ENCODE data around the gene ADARB2. TPM values are rescaled to one million over a fixed set of nuclear protein-coding genes. Genes with fewer than 3 reads are reported as not detected.

The ADARB2 gene
- total RNA-seq, 1 donor from 2014 or later = 0.08 TPM

- Histone ChIP-seq H3K27me3 (ENCODE audit: control insufficient read depth, insufficient read depth, low read length) (peaks cover 6% of the 10 kb centered on the region), H3K4me3 (ENCODE audit: low read depth, low read length) (no peak overlapping the region), H3K36me3 (ENCODE audit: control insufficient read depth, insufficient read depth, low read length) (no peaks in the 10 kb centered on the region)
- TF ChIP-seq CTCF (IDR thresholded peaks at IDR 0.05; ENCODE audit: insufficient read depth, low read length, poor library complexity, severe bottlenecking) = no peak
- DNase-seq (ENCODE audit: low read depth) = no peak
These were observed 523.2 kb downstream of the ADARB2 start for GRCh38 chr10:1214071-1214675.

DNA sequence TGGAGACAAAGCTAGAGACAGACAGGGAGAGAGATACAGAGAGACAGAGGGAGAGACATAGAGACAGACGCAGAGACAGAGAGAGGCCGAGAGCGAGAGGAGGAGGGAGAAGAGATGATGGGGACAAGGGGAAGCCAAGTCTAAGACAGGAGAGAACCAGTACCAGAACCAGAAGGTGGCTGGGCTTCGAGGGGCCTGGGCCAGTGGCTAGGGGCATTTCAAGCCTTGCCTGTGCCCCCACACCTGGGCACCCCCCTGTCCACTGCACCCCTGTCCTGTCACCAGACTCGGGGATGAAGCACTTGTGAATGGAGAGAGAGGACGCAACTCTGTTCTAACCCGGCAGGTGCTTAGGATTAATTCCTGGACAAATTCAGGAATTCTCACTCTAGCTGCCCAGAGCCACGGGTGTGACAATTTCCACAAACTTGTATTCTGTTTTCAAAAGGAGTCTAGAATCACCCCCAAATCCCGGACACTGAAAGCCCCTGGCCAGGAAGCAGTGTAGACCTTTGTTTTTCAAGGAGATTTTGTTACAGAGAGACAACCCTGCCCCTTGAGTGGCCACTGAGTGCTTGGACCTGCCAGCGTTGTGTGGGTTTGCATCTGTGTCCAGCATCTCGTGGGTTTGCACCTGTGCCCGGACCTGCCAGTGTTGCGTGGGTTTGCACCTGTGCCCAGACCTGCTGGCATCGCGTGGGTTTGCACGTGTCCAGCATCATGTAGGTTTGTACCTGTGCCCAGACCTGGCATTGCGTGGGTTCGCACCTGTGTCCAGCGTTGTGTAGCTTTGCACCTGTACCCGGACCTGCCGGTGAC lies 523.9 kb downstream of the ADARB2 start:
- H3K27me3 ChIP-seq (ENCODE audit: control insufficient read depth, insufficient read depth, low read length) = peaks cover 6% of the 10 kb centered on the region
- TF ChIP-seq CTCF (IDR thresholded peaks at IDR 0.05; ENCODE audit: insufficient read depth, low read length, poor library complexity, severe bottlenecking) = no peak
- no peak overlapping the region for H3K4me3 ChIP-seq (ENCODE audit: low read depth, low read length)
- DNase-seq (ENCODE audit: low read depth) = no peak
- H3K36me3 ChIP-seq (ENCODE audit: control insufficient read depth, insufficient read depth, low read length) = no peaks in the 10 kb centered on the region

DNA sequence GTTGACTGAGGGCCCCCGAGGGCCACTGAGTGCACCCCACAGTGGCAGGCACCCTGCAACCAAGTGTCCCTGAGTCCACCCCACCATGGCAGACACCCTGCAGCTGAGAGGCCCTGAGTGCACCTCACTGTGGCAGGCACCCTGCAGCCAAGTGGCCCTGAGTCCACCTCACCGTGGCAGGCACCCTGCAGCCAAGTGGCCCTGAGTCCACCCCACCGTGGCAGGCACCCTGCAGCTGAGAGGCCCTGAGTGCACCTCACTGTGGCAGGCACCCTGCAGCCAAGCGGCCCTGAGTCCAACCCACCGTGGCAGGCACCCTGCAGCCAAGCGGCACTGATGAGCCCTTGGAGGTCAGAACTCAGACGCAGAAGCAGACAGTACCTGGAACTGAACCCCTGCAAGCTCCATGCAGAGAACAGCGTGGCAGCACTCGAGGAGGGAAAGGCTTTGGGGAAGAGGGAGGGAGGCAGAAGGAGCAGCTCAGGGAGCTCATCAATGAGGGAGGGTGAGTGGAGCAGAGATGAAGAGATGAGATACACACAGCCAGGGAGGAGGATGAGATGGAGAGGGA lies 524.7 kb downstream of the ADARB2 start:
- TF ChIP-seq CTCF (IDR thresholded peaks at IDR 0.05; ENCODE audit: insufficient read depth, low read length, poor library complexity, severe bottlenecking) = no peak
- H3K27me3 ChIP-seq (ENCODE audit: control insufficient read depth, insufficient read depth, low read length) = peaks cover 6% of the 10 kb centered on the region
- no peak for DNase-seq (ENCODE audit: low read depth)
- no peaks in the 10 kb centered on the region for H3K36me3 ChIP-seq (ENCODE audit: control insufficient read depth, insufficient read depth, low read length)
- no peak overlapping the region for H3K4me3 ChIP-seq (ENCODE audit: low read depth, low read length)

GRCh38 chr10:1211844-1212570 lies 525.3 kb downstream of the ADARB2 start:
- Histone ChIP-seq H3K36me3 (ENCODE audit: control insufficient read depth, insufficient read depth, low read length) (no peaks in the 10 kb centered on the region), H3K4me3 (ENCODE audit: low read depth, low read length) (no peak overlapping the region), H3K27me3 (ENCODE audit: control insufficient read depth, insufficient read depth, low read length) (peaks cover 6% of the 10 kb centered on the region)
- no peak for TF ChIP-seq CTCF (IDR thresholded peaks at IDR 0.05; ENCODE audit: insufficient read depth, low read length, poor library complexity, severe bottlenecking)
- no peak for DNase-seq (ENCODE audit: low read depth)

DNA sequence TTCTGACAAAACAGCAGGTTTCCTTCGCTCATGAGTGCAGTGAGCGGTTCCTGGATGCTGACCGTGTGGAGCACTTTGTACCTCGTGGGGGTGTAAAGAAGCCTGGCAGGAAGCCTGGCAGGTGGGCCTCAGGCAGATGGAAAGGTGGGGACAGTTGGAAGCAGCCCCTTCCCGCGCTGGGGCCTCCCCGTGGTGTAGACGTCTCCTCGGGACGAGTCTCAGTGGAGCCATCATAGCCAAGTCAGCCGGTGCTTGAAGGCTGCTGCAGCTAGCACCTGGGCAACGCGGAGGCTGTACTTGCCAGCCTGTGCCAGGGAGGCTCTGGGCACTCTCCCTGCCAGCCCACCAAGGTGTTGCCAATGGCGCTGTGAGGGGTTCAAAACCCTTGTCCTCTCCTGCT lies 526.7 kb downstream of the ADARB2 start:
- H3K36me3 ChIP-seq (ENCODE audit: control insufficient read depth, insufficient read depth, low read length) = no peaks in the 10 kb centered on the region
- DNase-seq (ENCODE audit: low read depth) = no peak
- H3K4me3 ChIP-seq (ENCODE audit: low read depth, low read length) = no peak overlapping the region
- no peak for TF ChIP-seq CTCF (IDR thresholded peaks at IDR 0.05; ENCODE audit: insufficient read depth, low read length, poor library complexity, severe bottlenecking)
- peaks cover 6% of the 10 kb centered on the region for H3K27me3 ChIP-seq (ENCODE audit: control insufficient read depth, insufficient read depth, low read length)

Measured in kidney epithelial cell (primary cell).